ENCODE results near the gene ZNF502.
"Not testable (repeated sequence)": the region's sequence is repeated elsewhere in the genome, so short reads cannot be mapped to it uniquely, and the experiment has no call there.

Gene ZNF502

GRCh38 chr3:44712455-44713075, at the start of gene ZNF502:
Gene ZNF502, plus strand, starts transcription at chr3:44712660. Its CDS starts 7,602 bp downstream, at chr3:44720262.
- DNase-seq: peak; percentile 70

GRCh38 chr3:44665173-44665572, 47.3 kb upstream of the ZNF502 start:
- no peak for DNase-seq

GRCh38 chr3:44666346-44666745, 46.1 kb upstream of the ZNF502 start:
- no peak for DNase-seq

GRCh38 chr3:44669760-44670159, 42.7 kb upstream of the ZNF502 start:
- no peak for DNase-seq

- DNase-seq: not testable (repeated sequence)
Observed at GRCh38 chr3:44673466-44673865, 39.0 kb upstream of the ZNF502 start.

GRCh38 chr3:44674211-44674610, 38.2 kb upstream of the ZNF502 start:
- no peak for DNase-seq

GRCh38 chr3:44678480-44679116, 33.9 kb upstream of the ZNF502 start:
- no peak for DNase-seq

GRCh38 chr3:44680921-44681455, 31.5 kb upstream of the ZNF502 start:
- DNase-seq: no peak

GRCh38 chr3:44682182-44682896, 30.1 kb upstream of the ZNF502 start:
- no peak for DNase-seq

GRCh38 chr3:44685128-44685800, 27.2 kb upstream of the ZNF502 start:
- DNase-seq: peak; percentile 65

- no peak for DNase-seq
Observed at GRCh38 chr3:44687898-44688297, 24.6 kb upstream of the ZNF502 start.

GRCh38 chr3:44721231-44722102, 9.0 kb downstream of the ZNF502 start:
- DNase-seq: no peak

- no peak for DNase-seq
Observed at GRCh38 chr3:44722103-44722401, 9.6 kb downstream of the ZNF502 start.

- DNase-seq: peak; percentile 89
Observed at GRCh38 chr3:44729384-44729910, 17.0 kb downstream of the ZNF502 start, which contains the start of gene ZNF501. Gene ZNF501, plus strand, starts transcription at chr3:44729635. Its CDS starts 4,787 bp downstream, at chr3:44734422.

GRCh38 chr3:44734646-44735168, 22.2 kb downstream of the ZNF502 start:
- no peak for DNase-seq

- no peak for DNase-seq
Observed at GRCh38 chr3:44761101-44761423, 48.6 kb downstream of the ZNF502 start.

GRCh38 chr3:44761424-44762169, 49.1 kb downstream of the ZNF502 start, which contains the start of the genes KIAA1143 and KIF15:
Gene KIAA1143, minus strand, starts transcription at chr3:44761619. Its CDS starts 17 bp downstream, at chr3:44761602.
Gene KIF15, plus strand, starts transcription at chr3:44761794. Its CDS starts 72 bp downstream, at chr3:44761866.
- peak; percentile 99 for DNase-seq

- no peak for DNase-seq
Observed at GRCh38 chr3:44762170-44762677, 49.8 kb downstream of the ZNF502 start.

GRCh38 chr3:44762690-44763089, 50.2 kb downstream of the ZNF502 start:
- no peak for DNase-seq

GRCh38 chr3:44764248-44764647, 51.8 kb downstream of the ZNF502 start:
- no peak for DNase-seq

Measured in stimulated activated CD4-positive, alpha-beta T cell treated with anti-CD3 and anti-CD28 coated beads, Interleukin-4, amount 100 ng/mL, for 1 hour (primary cell).